Panc1 (cell line): ENCODE measurements around the gene C11orf58.

Experiments
- POLR2AphosphoS5 ChIP-seq: IDR thresholded peaks from 2 replicates; pipeline ENCODE4 v1.6.1; 2012; ENCODE audit warnings: mild to moderate bottlenecking, low read depth, low read length, moderate library complexity
- TCF7L2 ChIP-seq: IDR thresholded peaks from 2 replicates; pipeline ENCODE4 v1.6.1; 2011; ENCODE audit warnings: mild to moderate bottlenecking, low read depth, low read length, inconsistent platforms
- TF ChIP-seq, protein P1 (sequence below): fragments of 450-650 bp; IDR thresholded peaks from 2 replicates; pipeline ENCODE4 v1.5.1; 2017; ENCODE audit warnings: mild to moderate bottlenecking

DNA sequence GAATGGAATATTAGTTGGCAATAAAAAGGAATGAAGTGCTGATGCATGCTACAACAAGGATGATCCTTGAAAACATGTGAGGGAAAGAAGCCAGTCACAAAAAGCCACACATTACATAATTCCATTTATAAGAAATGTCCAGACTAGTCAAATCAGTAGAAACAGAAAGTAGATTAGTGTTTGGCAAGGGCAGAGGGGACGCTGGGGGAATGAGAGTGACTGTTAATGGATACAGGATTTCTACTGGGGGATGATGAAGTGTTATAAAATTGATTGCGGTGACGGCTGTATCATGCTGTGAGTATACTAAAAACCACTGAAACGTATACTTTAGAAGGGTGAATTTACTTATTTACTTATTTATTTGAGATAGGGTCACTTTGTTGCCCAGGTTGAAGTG, 57.9 kb downstream of the C11orf58 start:
- TF ChIP-seq, protein P1, sequence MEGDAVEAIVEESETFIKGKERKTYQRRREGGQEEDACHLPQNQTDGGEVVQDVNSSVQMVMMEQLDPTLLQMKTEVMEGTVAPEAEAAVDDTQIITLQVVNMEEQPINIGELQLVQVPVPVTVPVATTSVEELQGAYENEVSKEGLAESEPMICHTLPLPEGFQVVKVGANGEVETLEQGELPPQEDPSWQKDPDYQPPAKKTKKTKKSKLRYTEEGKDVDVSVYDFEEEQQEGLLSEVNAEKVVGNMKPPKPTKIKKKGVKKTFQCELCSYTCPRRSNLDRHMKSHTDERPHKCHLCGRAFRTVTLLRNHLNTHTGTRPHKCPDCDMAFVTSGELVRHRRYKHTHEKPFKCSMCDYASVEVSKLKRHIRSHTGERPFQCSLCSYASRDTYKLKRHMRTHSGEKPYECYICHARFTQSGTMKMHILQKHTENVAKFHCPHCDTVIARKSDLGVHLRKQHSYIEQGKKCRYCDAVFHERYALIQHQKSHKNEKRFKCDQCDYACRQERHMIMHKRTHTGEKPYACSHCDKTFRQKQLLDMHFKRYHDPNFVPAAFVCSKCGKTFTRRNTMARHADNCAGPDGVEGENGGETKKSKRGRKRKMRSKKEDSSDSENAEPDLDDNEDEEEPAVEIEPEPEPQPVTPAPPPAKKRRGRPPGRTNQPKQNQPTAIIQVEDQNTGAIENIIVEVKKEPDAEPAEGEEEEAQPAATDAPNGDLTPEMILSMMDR: no peak
- TF ChIP-seq POLR2AphosphoS5 (no peak), TCF7L2 (no peak)
